Tongue (tissue), 3 donors: ENCODE data around the gene EXD2. TPM values are rescaled to one million over a fixed set of nuclear protein-coding genes. Genes with fewer than 3 reads are reported as not detected.
A peak's percentile ranks its signal among the peaks of the same experiment; 100 is the strongest.
"Not testable (repeated sequence)": the region's sequence is repeated elsewhere in the genome, so short reads cannot be mapped to it uniquely, and the experiment has no call there.

Experiments used
- DNase-seq: peaks from one replicate; pipeline ENCODE4 v3.0.0-alpha.2; 2015
- small RNA-seq: library from RNA; depleted of rRNA; stranded (forward); fragments of <200 nt; gene quantifications from one replicate; pipeline ENCODE3, GENCODE V24; 2014; ENCODE audit warnings: low replicate concordance
- total RNA-seq: library from RNA; depleted of rRNA; stranded (reverse); fragments of >200 nt; gene quantifications from one replicate; pipeline ENCODE4 v1.2.3, GENCODE V29; 2014

Gene EXD2
- total RNA-seq, 1 donor from 2014 or later = 18.5 TPM

DNA sequence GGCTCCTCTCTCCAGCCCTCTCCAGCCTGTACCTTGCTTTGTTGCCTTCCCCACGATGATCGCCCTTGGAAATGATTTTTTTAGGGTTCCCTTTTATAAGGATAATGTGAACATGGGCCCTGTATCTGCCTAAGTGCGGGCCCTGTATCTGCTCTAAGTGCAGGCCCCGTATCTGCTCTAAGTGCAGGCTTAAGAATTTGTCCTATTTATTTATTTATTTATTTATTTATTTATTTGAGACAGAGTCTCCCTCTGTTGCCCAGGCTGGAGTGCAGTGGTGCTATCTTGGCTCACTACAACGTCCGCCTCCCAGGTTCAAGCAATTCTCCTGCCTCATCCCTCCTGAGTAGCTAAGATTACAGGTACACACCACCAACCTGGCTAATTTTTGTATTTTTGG lies 91.2 kb downstream of the EXD2 start:
- no peak for DNase-seq

DNA sequence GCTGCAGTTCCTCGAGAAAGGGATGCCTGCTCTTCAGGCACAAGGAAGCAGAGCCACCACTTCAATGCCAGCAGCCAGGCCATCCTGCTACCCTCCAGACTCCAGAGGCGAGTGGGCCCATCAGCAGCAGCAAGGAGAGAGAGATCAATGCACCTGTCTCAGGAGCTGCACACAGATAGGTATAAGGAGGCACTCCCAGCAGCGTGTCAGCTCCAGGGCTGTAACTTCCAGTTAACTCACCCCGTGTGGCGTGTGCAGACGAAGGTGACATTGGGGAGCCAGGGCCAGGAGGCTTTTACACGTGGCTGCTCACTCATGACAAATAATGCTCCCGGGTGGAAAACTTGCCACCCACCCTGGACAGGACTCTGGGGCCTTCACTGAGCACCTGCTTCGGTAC lies 92.9 kb downstream of the EXD2 start:
- no peak for DNase-seq

DNA sequence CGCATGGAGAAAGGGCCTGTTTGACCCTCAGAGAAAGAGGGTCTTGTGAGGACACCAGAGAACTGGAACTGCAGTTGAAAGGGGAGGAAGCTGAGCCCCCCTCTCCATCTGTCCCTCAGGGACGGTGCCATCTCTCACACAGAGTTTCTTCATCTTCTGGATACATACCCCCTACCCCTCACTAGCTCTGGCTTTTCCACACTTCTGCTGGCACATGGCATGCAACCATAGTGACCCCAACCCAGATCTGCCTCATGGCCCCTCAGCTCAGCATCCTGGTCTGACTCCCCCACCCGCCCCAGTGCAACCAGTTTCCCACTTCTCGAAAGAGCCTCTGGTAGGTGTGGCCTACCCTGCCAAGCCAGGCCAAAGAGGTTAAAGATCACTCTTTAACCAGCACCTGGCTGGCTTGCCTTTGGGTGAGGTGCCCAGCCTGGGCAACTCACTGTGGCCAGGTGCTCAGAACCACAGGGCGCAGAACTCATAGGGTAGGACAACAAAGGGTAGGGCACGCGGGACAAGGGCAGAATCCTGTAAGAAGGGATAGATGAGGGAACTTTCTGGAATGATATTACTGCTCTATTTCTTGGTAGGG lies 94.5 kb downstream of the EXD2 start:
- DNase-seq = no peak

- peak; percentile 37 for DNase-seq
These were observed 96.1 kb downstream of the EXD2 start for GRCh38 chr14:69287098-69288010.

DNA sequence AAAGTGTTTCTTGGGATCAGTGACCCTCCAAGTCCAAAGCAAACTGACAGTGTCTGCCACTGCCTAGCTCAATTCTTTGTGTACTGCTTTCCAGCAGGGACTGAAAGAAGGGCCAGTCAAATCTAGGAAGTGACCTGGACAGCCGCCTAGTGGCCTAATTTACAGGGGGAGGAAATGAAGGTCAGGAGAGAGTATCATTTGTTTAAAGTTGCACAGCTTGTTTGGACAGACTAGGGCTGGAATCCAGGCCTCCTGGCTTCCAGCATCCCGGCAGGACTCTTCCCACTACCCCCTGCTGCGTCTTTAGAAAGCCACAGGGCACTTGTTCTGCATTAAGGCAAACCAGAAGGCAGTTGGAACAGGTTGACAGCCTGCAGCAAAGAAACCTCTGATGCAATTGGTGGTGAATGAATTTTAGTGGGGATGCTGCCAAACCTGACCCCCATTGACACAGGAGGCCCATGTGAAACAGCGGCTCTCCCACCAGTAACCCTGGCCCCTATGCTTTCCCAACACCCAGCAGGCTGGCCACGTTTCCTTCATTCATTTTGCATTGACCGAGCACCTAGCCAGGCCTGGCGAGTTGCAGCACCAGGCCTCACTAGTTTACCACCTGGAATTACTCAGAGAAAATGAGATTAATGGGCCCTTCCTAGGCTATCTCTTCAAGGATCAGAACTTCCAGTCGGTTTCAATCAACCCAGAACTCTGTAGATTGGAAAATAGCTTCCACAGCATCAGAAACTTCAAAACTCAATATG lies 96.9 kb downstream of the EXD2 start:
- peak; percentile 27 for DNase-seq

- DNase-seq = no peak
These were observed 97.8 kb downstream of the EXD2 start for GRCh38 chr14:69288956-69289705.

- DNase-seq = peak; percentile 28
These were observed 98.7 kb downstream of the EXD2 start for GRCh38 chr14:69289811-69290520.

DNA sequence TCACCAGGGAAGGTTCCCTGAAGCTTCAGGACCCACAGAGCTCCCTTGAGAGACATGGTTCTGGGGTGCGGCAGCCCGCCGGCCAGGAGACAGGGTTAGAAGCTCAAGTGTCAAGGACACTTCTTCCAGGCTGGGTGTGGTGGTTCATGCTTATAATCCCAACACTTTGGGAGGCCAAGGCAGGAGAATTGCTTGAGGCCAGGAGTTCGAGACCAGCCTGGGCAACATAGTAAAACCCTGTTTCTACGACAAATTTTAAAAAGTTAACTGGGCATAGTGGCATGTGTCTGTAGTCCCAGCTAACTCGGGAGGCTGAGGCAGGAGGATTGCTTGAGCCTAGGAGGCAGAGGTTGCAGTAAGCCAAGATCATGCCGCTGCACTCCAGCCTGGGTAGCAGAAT lies 99.6 kb downstream of the EXD2 start:
- not testable (repeated sequence) for DNase-seq

- no peak for DNase-seq
These were observed 100.1 kb downstream of the EXD2 start for GRCh38 chr14:69291396-69291795.

DNA sequence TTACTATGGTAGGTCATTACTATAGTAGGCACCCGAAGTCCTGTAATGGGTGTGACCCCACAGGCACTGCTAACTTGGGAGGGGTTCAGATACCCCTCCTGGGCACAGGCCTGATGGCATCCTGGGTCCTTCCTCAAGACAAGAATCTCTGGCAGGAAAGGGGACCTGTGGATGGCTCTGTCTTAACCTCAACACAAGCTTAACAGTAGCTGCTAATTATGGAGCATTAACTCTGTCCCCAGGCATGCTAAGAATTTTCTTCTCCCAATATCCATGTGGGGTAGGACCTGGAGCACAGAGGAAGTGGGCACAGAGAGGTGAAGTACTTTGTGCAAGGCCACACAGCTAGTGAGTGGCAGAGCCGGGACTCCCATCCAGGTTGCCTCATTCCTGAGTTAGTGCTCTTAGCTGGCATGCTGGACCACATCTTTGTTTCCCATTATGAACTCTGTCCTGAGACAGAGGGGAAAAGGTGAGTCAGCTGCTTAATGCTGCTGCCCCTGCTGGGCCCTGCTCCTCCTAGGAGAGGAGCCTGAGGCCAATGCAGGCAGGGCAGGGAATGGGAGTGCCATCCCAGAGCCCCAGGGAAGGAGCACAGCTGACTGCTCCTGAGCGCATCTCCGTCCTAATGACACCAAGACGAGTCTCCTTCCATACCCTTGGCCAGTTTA lies 100.7 kb downstream of the EXD2 start:
- DNase-seq = no peak

Small RNAs within 50 kb of the gene (small RNA-seq; reads per million reads assigned to genes)
- gene RF00019 = not detected

Other genes with a start within 250 kb of the EXD2 start
- gene ACTN1, start 212.2 kb upstream of the EXD2 start, total RNA-seq = 72.9 TPM
- 34.3 TPM for gene DCAF5, start 38.4 kb upstream of the EXD2 start, total RNA-seq
- gene GALNT16, start 68.7 kb downstream of the EXD2 start, total RNA-seq = 17.3 TPM
- gene ERH, start 206.8 kb downstream of the EXD2 start, total RNA-seq = 54.1 TPM
- 56.3 TPM for gene SLC39A9, start 207.2 kb downstream of the EXD2 start, total RNA-seq